Measurements from ENCODE around the gene CCSAP. TPM values are rescaled to one million over a fixed set of nuclear protein-coding genes. Genes with fewer than 3 reads are reported as not detected.

CCSAP gene
- total RNA-seq, 1 donor from 2014 or later, result 1.9 TPM

- no peak for DNase-seq (ENCODE audit: low spot score)
- ATAC-seq, result no peak
Measured at GRCh38 chr1:229365569-229365968, 22.7 kb upstream of the CCSAP start.

GRCh38 chr1:229364207-229365065 is 21.6 kb upstream of the CCSAP start:
- no peak for DNase-seq (ENCODE audit: low spot score)
- ATAC-seq, result no peak

GRCh38 chr1:229363723-229364122 is 20.9 kb upstream of the CCSAP start:
- DNase-seq (ENCODE audit: low spot score), result no peak
- ATAC-seq, result peak; percentile 28

GRCh38 chr1:229360420-229360819 is 17.6 kb upstream of the CCSAP start:
- no peak for DNase-seq (ENCODE audit: low spot score)
- no peak for ATAC-seq

- ATAC-seq, result no peak
Measured at GRCh38 chr1:229355661-229356060, 12.8 kb upstream of the CCSAP start.

GRCh38 chr1:229354226-229354625 is 11.4 kb upstream of the CCSAP start:
- DNase-seq (ENCODE audit: low spot score), result no peak
- no peak for ATAC-seq

More at GRCh38 chr1:229355661-229356060, 12.8 kb upstream of the CCSAP start:
- DNase-seq (ENCODE audit: low spot score), result no peak

GRCh38 chr1:229352975-229353374 is 10.1 kb upstream of the CCSAP start:
- DNase-seq (ENCODE audit: low spot score) (no peak), ATAC-seq (no peak)

GRCh38 chr1:229349463-229350385 is 6.9 kb upstream of the CCSAP start:
- no peak for ATAC-seq
- no peak for DNase-seq (ENCODE audit: low spot score)

GRCh38 chr1:229347528-229347927 is 4.7 kb upstream of the CCSAP start:
- DNase-seq (ENCODE audit: low spot score), result no peak
- no peak for ATAC-seq

- DNase-seq (ENCODE audit: low spot score) (no peak), ATAC-seq (no peak)
Measured at GRCh38 chr1:229344937-229345684, 2.3 kb upstream of the CCSAP start.

- DNase-seq (ENCODE audit: low spot score) (no peak), ATAC-seq (no peak)
Measured at GRCh38 chr1:229344139-229344538, 1.3 kb upstream of the CCSAP start.

GRCh38 chr1:229341774-229342655 is 832 bp downstream of the CCSAP start:
- ATAC-seq, result peak; percentile 95

GRCh38 chr1:229340496-229340895 is 2.4 kb downstream of the CCSAP start:
- no peak for DNase-seq (ENCODE audit: low spot score)
- no peak for ATAC-seq

More at GRCh38 chr1:229341774-229342655, 832 bp downstream of the CCSAP start:
- DNase-seq (ENCODE audit: low spot score), result peak; percentile 91

GRCh38 chr1:229339520-229339919 is 3.3 kb downstream of the CCSAP start:
- no peak for ATAC-seq
- no peak for DNase-seq (ENCODE audit: low spot score)

GRCh38 chr1:229339086-229339485 is 3.8 kb downstream of the CCSAP start:
- ATAC-seq (no peak), DNase-seq (ENCODE audit: low spot score) (no peak)

GRCh38 chr1:229336345-229336744 is 6.5 kb downstream of the CCSAP start:
- DNase-seq (ENCODE audit: low spot score) (no peak), ATAC-seq (no peak)

GRCh38 chr1:229334716-229335115 is 8.1 kb downstream of the CCSAP start:
- ATAC-seq (no peak), DNase-seq (ENCODE audit: low spot score) (no peak)

- no peak for ATAC-seq
- DNase-seq (ENCODE audit: low spot score), result no peak
Measured at GRCh38 chr1:229334269-229334668, 8.6 kb downstream of the CCSAP start.

- ATAC-seq (no peak), DNase-seq (ENCODE audit: low spot score) (no peak)
Measured at GRCh38 chr1:229328598-229329362, 14.1 kb downstream of the CCSAP start.

All from left lobe of liver (tissue), 2 donors.